Glutamatergic neuron (in vitro differentiated cells): ENCODE results near the gene PLK3. TPM values are rescaled to one million over a fixed set of nuclear protein-coding genes. Genes with fewer than 3 reads are reported as not detected.

Experiments
- DNase-seq: peaks from one replicate; pipeline ENCODE4 v3.0.0; 2022
- H3K27ac Mint-ChIP-seq: one replicate; pipeline ENCODE4 v1.8.0; 2020; ENCODE audit warnings: mild to moderate bottlenecking, mixed read lengths, inconsistent platforms; ENCODE audit not compliant: unreplicated experiment
- H3K27me3 Mint-ChIP-seq: one replicate; pipeline ENCODE4 v1.8.0; 2020; ENCODE audit warnings: mild to moderate bottlenecking, moderate library complexity, mixed read lengths, inconsistent platforms; ENCODE audit not compliant: unreplicated experiment
- H3K36me3 Mint-ChIP-seq: one replicate; pipeline ENCODE4 v1.8.0; 2020; ENCODE audit warnings: mild to moderate bottlenecking, mixed read lengths, inconsistent platforms; ENCODE audit not compliant: unreplicated experiment
- H3K4me1 Mint-ChIP-seq: one replicate; pipeline ENCODE4 v1.8.0; 2020; ENCODE audit warnings: mild to moderate bottlenecking, low read depth, mixed read lengths, inconsistent platforms; ENCODE audit not compliant: unreplicated experiment
- H3K4me3 Mint-ChIP-seq: one replicate; pipeline ENCODE4 v1.8.0; 2020; ENCODE audit warnings: mild to moderate bottlenecking, mixed read lengths, inconsistent platforms; ENCODE audit not compliant: unreplicated experiment
- H3K9me3 Mint-ChIP-seq: one replicate; pipeline ENCODE4 v1.8.0; 2020; ENCODE audit warnings: mild to moderate bottlenecking, moderate library complexity, mixed read lengths, inconsistent platforms; ENCODE audit not compliant: unreplicated experiment
- total RNA-seq: library from RNA; stranded (reverse); fragmentation: NEBNext Ultra II Directional; extraction: Animal tissue kit (Norgen Biotek cat#: 25700); gene quantifications from one replicate; pipeline ENCODE4 v1.2.1, GENCODE V29; 2021; ENCODE audit not compliant: unreplicated experiment
- TF ChIP-seq, protein P1 (sequence below): fragments of 200-600 bp; sonication (generic); IDR thresholded peaks from one replicate; pipeline ENCODE4 v1.5.0; 2021; ENCODE audit not compliant: partially characterized antibody, unreplicated experiment

Gene PLK3
- total RNA-seq, 1 donor from 2014 or later, result 89.3 TPM

DNA sequence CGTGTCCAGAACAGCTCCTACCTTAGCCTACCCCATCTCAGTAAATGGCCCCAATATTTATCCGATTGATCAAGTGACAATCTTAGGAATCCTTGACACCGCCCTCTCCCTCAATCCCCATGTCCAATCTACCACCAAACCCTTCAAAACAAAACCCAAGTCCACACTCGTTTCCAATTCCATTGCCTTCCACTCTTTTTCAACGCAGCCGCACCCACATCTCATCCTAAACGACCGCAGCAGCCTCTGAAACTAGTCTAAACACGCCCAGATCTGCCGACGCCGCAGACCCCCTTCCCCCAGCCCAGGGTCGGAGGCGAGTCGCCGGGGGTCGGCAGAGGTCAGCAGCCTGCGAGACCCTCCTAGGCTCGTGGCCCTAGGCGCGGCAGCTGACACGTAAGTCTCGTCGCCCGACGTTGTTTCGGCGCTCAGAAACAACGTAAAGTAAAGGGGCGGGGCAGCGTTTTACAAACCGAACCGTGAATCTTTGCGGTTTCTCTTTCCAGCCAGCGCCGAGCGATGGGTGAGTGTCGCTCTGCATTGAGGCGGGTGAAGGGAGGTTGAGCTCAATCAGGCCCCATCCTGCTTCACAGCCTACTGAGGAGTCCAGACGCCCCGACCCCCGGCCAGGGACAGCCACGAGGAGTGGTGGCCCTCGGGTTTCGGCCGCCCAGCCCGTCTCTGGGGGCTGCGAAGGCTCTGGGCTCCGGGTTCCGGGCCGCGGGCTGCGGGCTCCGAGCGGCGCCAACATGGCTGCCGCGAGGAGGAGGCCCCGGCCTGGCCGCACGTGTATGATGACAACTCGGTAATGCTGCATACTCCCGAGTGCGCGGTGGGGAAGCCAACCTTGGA, 24.9 kb upstream of the PLK3 start, which contains the start of gene RPS8:
Gene RPS8, plus strand, starts transcription at position 463 of the 852 bp plus-strand sequence. Its CDS starts 57 bp downstream, at position 520.
- H3K27me3 Mint-ChIP-seq, result no peaks in the 10 kb centered on the region
- H3K27ac Mint-ChIP-seq, result peak within 1 kb of the TSS; percentile 97
- DNase-seq, result peak; percentile 92
- no peaks in the 10 kb centered on the region for H3K36me3 Mint-ChIP-seq
- H3K4me3 Mint-ChIP-seq, result peak within 1 kb of the TSS; percentile 94
- peaks cover 2% of the 10 kb centered on the region for H3K9me3 Mint-ChIP-seq
- H3K4me1 Mint-ChIP-seq, result peaks cover 14% of the 10 kb centered on the region
- TF ChIP-seq, protein P1, sequence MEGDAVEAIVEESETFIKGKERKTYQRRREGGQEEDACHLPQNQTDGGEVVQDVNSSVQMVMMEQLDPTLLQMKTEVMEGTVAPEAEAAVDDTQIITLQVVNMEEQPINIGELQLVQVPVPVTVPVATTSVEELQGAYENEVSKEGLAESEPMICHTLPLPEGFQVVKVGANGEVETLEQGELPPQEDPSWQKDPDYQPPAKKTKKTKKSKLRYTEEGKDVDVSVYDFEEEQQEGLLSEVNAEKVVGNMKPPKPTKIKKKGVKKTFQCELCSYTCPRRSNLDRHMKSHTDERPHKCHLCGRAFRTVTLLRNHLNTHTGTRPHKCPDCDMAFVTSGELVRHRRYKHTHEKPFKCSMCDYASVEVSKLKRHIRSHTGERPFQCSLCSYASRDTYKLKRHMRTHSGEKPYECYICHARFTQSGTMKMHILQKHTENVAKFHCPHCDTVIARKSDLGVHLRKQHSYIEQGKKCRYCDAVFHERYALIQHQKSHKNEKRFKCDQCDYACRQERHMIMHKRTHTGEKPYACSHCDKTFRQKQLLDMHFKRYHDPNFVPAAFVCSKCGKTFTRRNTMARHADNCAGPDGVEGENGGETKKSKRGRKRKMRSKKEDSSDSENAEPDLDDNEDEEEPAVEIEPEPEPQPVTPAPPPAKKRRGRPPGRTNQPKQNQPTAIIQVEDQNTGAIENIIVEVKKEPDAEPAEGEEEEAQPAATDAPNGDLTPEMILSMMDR, result no peak

DNA sequence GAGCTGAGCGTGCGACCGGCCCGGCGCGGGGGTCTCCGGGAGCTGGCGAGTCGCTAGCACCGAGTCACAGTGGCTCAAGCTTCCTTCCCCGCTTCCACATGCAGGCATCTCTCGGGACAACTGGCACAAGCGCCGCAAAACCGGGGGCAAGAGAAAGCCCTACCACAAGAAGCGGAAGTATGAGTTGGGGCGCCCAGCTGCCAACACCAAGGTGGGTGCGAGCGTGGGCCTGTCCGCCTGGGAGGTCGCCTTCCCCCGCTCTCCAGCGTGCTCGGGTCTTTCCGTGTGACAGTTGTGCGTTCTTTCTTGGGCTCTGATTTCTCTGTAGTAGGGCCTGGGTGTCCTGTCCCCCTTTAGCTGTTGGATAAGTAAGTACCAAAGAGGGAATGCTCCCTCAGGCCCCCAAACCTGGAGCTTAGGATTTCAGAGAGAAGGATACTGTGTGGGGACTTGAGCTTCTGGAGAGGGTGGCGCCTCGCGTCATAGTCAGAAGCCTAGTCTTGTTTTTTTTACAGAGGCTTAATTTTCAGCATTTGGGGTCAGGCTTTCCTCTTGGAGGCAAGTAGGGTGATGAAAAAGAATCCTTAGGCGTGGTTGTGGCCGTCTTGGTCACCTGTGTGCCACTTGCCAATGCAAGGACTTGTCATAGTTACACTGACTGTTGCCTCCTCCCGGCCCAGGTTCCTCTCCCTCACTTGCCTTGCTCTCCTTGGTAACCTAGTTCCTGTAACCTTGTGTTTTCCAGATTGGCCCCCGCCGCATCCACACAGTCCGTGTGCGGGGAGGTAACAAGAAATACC, 24.0 kb upstream of the PLK3 start:
- TF ChIP-seq, protein P1, result no peak
- H3K36me3 Mint-ChIP-seq, result no peaks in the 10 kb centered on the region
- peak overlapping the region; percentile 84 for H3K27ac Mint-ChIP-seq
- H3K9me3 Mint-ChIP-seq, result peaks cover 2% of the 10 kb centered on the region
- peak overlapping the region; percentile 94 for H3K4me3 Mint-ChIP-seq
- no peaks in the 10 kb centered on the region for H3K27me3 Mint-ChIP-seq
- no peak for DNase-seq
- peaks cover 14% of the 10 kb centered on the region for H3K4me1 Mint-ChIP-seq

- H3K27ac Mint-ChIP-seq, result peak overlapping the region; percentile 84
- no peaks in the 10 kb centered on the region for H3K27me3 Mint-ChIP-seq
- no peaks in the 10 kb centered on the region for H3K36me3 Mint-ChIP-seq
- H3K9me3 Mint-ChIP-seq, result peaks cover 2% of the 10 kb centered on the region
- no peak for DNase-seq
- H3K4me1 Mint-ChIP-seq, result peaks cover 14% of the 10 kb centered on the region
- peak overlapping the region; percentile 94 for H3K4me3 Mint-ChIP-seq
- TF ChIP-seq, protein P1, result no peak
Observed at GRCh38 chr1:44776730-44777068, 23.5 kb upstream of the PLK3 start.

- H3K4me3 Mint-ChIP-seq, result peak overlapping the region; percentile 94
- peaks cover 2% of the 10 kb centered on the region for H3K9me3 Mint-ChIP-seq
- H3K36me3 Mint-ChIP-seq, result no peaks in the 10 kb centered on the region
- TF ChIP-seq, protein P1, result no peak
- H3K27me3 Mint-ChIP-seq, result no peaks in the 10 kb centered on the region
- peak overlapping the region; percentile 59 for H3K27ac Mint-ChIP-seq
- H3K4me1 Mint-ChIP-seq, result peaks cover 14% of the 10 kb centered on the region
- DNase-seq, result no peak
Observed at GRCh38 chr1:44777547-44777946, 22.6 kb upstream of the PLK3 start.
